Endothelial cell of umbilical vein (primary cell): ENCODE results near the gene NEAT1.

Experiments used
- EZH2 ChIP-seq: IDR thresholded peaks from 2 replicates; pipeline ENCODE4 v1.6.1; 2012; ENCODE audit warnings: borderline replicate concordance, low read depth, mild to moderate bottlenecking, moderate library complexity, low read length, inconsistent platforms; ENCODE audit not compliant: severe bottlenecking
- FOS ChIP-seq: IDR thresholded peaks from 2 replicates; pipeline ENCODE4 v1.6.1; 2011; ENCODE audit warnings: mild to moderate bottlenecking, low read length, moderate library complexity, borderline replicate concordance; ENCODE audit not compliant: insufficient read depth
- JUN ChIP-seq: IDR thresholded peaks from 2 replicates; pipeline ENCODE4 v1.6.1; 2011; ENCODE audit warnings: borderline replicate concordance, low read depth; ENCODE audit not compliant: insufficient read length, insufficient read depth
- POLR2A ChIP-seq: IDR thresholded peaks from 2 replicates; pipeline ENCODE4 v1.6.1; 2012; ENCODE audit warnings: low read depth, mild to moderate bottlenecking, control low read depth, low read length
- POLR2AphosphoS5 ChIP-seq: IDR thresholded peaks from 2 replicates; pipeline ENCODE4 v1.6.1; 2012; ENCODE audit warnings: low read depth, mild to moderate bottlenecking, control low read depth, low read length, moderate library complexity; ENCODE audit not compliant: insufficient read depth
- TF ChIP-seq, protein P1 (sequence below), 2 donors: IDR thresholded peaks; 1 replicate in 1 of 2; 2 replicates in 1 of 2; pipeline ENCODE4 v1.5.1; 2011; ENCODE audit warnings: low read length in 2 of 2, mild to moderate bottlenecking in 2 of 2, moderate library complexity in 2 of 2, control low read depth in 1 of 2, inconsistent platforms in 1 of 2, low read depth in 1 of 2; ENCODE audit not compliant: insufficient read depth in 1 of 2; ENCODE audit errors: extremely low read depth in 1 of 2

DNA sequence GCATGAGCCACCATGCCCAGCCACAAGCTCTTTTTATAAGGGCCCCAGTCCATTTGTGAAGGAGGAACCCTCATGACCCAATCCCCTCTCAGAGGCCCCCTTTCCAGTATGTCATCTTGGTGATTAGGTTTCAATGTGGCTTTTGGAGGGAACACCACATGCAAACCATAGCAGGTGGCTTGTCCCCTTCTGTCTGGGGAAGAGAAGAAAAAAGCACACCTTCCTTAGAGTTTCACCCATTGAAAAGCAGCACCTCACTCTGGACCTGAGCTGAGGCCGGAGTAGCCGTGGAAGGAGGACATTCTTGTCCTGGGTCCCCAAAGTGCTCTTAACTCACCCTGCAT lies 25.4 kb downstream of the NEAT1 start:
- TF ChIP-seq JUN (no peak), FOS (no peak), POLR2AphosphoS5 (no peak), EZH2 (no peak), POLR2A (no peak)
- TF ChIP-seq, protein P1, sequence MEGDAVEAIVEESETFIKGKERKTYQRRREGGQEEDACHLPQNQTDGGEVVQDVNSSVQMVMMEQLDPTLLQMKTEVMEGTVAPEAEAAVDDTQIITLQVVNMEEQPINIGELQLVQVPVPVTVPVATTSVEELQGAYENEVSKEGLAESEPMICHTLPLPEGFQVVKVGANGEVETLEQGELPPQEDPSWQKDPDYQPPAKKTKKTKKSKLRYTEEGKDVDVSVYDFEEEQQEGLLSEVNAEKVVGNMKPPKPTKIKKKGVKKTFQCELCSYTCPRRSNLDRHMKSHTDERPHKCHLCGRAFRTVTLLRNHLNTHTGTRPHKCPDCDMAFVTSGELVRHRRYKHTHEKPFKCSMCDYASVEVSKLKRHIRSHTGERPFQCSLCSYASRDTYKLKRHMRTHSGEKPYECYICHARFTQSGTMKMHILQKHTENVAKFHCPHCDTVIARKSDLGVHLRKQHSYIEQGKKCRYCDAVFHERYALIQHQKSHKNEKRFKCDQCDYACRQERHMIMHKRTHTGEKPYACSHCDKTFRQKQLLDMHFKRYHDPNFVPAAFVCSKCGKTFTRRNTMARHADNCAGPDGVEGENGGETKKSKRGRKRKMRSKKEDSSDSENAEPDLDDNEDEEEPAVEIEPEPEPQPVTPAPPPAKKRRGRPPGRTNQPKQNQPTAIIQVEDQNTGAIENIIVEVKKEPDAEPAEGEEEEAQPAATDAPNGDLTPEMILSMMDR (IDR thresholded peaks at IDR 0.05; ENCODE audit: extremely low read depth in 1 of 2, insufficient read depth in 1 of 2, low read depth in 1 of 2, low read length in 2 of 2): no peak
